ENCODE data around the gene LRRC55. TPM values are rescaled to one million over a fixed set of nuclear protein-coding genes. Genes with fewer than 3 reads are reported as not detected.
A peak's percentile ranks its signal among the peaks of the same experiment; 100 is the strongest.

LRRC55 gene
- total and polyA plus RNA-seq, 9 of the 15 experiments (the other 6 are each of a cell fraction or from before 2014, with no cell fraction given), result not detected

DNA sequence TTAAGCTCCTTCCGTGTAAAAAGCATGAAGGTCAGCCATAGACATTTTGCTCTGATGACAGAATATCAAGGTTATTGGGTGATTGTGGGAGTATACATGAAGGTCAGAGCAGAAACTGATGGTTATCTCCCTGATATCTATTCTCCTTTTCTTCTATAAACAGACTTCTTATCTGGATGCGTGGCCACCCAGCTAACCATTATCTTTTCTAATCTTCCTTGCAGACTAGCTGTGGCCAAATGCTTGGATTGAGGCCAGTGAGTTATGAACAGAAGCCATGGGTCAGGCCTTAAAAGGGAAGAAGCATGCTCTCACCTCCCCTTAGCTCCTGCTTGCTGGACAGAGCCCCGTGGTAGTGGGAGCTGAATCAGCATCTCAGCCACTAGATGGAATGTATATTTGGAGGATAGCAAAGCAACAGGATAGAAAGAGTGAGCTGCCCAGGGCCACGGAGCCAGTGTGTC, 31.3 kb upstream of the LRRC55 start (continued):
- TF ChIP-seq, protein P1, sequence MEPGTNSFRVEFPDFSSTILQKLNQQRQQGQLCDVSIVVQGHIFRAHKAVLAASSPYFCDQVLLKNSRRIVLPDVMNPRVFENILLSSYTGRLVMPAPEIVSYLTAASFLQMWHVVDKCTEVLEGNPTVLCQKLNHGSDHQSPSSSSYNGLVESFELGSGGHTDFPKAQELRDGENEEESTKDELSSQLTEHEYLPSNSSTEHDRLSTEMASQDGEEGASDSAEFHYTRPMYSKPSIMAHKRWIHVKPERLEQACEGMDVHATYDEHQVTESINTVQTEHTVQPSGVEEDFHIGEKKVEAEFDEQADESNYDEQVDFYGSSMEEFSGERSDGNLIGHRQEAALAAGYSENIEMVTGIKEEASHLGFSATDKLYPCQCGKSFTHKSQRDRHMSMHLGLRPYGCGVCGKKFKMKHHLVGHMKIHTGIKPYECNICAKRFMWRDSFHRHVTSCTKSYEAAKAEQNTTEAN (CRISPR knock-in tag; IDR thresholded peaks at IDR 0.05), result no peak
- TF ChIP-seq TAF7 (tag; IDR thresholded peaks at IDR 0.05) (no peak), HIVEP1 (CRISPR knock-in tag; IDR thresholded peaks at IDR 0.05) (no peak), MAFF (IDR thresholded peaks at IDR 0.05; ENCODE audit: low read length) (peak; percentile 59; the same call in 1 of the 2 replicates), ZC3H8 (IDR thresholded peaks at IDR 0.05) (no peak), NFXL1 (CRISPR knock-in tag; IDR thresholded peaks at IDR 0.05) (no peak), SMARCA4 (IDR thresholded peaks at IDR 0.05) (peak; percentile 77; the same call in 1 of the 2 replicates), FOSL1 (tag; conservative IDR thresholded peaks at IDR 0.05) (peak; percentile 74), MCM3 (IDR thresholded peaks at IDR 0.05) (no peak), ZFP36 (IDR thresholded peaks at IDR 0.05; ENCODE audit: low read depth, low read length, partially characterized antibody) (peak; percentile 27), DNMT1 (IDR thresholded peaks at IDR 0.05) (no peak), ZNF584 (CRISPR knock-in tag; IDR thresholded peaks at IDR 0.05; ENCODE audit: low read depth) (no peak), ZNF41 (CRISPR knock-in tag; conservative IDR thresholded peaks at IDR 0.05) (no peak)
- TF ChIP-seq, protein P2, sequence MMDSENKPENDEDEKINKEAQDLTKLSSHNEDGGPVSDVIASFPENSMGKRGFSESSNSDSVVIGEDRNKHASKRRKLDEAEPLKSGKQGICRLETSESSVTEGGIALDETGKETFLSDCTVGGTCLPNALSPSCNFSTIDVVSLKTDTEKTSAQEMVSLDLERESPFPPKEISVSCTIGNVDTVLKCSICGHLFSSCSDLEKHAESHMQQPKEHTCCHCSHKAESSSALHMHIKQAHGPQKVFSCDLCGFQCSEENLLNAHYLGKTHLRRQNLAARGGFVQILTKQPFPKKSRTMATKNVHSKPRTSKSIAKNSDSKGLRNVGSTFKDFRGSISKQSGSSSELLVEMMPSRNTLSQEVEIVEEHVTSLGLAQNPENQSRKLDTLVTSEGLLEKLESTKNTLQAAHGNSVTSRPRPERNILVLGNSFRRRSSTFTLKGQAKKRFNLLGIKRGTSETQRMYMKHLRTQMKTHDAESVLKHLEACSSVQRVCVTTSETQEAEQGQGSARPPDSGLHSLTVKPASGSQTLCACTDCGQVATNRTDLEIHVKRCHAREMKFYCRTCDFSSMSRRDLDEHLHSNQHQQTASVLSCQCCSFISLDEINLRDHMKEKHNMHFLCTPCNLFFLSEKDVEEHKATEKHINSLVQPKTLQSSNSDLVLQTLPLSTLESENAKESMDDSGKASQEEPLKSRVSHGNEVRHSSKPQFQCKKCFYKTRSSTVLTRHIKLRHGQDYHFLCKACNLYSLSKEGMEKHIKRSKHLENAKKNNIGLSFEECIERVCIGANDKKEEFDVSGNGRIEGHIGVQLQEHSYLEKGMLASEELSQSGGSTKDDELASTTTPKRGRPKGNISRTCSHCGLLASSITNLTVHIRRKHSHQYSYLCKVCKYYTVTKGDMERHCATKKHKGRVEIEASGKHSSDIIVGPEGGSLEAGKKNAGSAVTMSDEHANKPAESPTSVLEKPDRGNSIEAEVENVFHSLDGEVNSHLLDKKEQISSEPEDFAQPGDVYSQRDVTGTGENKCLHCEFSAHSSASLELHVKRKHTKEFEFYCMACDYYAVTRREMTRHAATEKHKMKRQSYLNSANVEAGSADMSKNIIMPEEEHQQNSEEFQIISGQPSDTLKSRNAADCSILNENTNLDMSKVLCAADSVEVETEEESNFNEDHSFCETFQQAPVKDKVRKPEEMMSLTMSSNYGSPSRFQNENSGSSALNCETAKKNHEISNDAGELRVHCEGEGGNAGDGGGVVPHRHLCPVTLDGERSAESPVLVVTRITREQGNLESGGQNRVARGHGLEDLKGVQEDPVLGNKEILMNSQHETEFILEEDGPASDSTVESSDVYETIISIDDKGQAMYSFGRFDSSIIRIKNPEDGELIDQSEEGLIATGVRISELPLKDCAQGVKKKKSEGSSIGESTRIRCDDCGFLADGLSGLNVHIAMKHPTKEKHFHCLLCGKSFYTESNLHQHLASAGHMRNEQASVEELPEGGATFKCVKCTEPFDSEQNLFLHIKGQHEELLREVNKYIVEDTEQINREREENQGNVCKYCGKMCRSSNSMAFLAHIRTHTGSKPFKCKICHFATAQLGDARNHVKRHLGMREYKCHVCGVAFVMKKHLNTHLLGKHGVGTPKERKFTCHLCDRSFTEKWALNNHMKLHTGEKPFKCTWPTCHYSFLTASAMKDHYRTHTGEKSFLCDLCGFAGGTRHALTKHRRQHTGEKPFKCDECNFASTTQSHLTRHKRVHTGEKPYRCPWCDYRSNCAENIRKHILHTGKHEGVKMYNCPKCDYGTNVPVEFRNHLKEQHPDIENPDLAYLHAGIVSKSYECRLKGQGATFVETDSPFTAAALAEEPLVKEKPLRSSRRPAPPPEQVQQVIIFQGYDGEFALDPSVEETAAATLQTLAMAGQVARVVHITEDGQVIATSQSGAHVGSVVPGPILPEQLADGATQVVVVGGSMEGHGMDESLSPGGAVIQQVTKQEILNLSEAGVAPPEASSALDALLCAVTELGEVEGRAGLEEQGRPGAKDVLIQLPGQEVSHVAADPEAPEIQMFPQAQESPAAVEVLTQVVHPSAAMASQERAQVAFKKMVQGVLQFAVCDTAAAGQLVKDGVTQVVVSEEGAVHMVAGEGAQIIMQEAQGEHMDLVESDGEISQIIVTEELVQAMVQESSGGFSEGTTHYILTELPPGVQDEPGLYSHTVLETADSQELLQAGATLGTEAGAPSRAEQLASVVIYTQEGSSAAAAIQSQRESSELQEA (IDR thresholded peaks at IDR 0.05; ENCODE audit: low read depth), result no peak
- TF ChIP-seq, protein P3, sequence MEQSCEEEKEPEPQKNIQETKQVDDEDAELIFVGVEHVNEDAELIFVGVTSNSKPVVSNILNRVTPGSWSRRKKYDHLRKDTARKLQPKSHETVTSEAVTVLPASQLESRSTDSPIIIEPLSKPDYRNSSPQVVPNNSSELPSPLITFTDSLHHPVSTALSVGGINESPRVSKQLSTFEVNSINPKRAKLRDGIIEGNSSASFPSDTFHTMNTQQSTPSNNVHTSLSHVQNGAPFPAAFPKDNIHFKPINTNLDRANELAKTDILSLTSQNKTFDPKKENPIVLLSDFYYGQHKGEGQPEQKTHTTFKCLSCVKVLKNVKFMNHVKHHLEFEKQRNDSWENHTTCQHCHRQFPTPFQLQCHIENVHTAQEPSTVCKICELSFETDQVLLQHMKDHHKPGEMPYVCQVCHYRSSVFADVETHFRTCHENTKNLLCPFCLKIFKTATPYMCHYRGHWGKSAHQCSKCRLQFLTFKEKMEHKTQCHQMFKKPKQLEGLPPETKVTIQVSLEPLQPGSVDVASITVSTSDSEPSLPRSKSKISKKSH (CRISPR knock-in tag; IDR thresholded peaks at IDR 0.05), result no peak
- TF ChIP-seq, protein P4, sequence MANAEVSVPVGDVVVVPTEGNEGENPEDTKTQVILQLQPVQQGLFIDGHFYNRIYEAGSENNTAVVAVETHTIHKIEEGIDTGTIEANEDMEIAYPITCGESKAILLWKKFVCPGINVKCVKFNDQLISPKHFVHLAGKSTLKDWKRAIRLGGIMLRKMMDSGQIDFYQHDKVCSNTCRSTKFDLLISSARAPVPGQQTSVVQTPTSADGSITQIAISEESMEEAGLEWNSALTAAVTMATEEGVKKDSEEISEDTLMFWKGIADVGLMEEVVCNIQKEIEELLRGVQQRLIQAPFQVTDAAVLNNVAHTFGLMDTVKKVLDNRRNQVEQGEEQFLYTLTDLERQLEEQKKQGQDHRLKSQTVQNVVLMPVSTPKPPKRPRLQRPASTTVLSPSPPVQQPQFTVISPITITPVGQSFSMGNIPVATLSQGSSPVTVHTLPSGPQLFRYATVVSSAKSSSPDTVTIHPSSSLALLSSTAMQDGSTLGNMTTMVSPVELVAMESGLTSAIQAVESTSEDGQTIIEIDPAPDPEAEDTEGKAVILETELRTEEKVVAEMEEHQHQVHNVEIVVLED (CRISPR knock-in tag; IDR thresholded peaks at IDR 0.05), result peak; percentile 34; the same call in 1 of the 2 replicates
- TF ChIP-seq, protein P5, sequence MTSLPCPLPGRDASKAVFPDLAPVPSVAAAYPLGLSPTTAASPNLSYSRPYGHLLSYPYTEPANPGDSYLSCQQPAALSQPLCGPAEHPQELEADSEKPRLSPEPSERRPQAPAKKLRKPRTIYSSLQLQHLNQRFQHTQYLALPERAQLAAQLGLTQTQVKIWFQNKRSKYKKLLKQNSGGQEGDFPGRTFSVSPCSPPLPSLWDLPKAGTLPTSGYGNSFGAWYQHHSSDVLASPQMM (CRISPR knock-in tag; IDR thresholded peaks at IDR 0.05), result no peak
